Stimulated activated CD8-positive, alpha-beta memory T cell treated with anti-CD3 and anti-CD28 coated beads, Interleukin-12 subunit alpha, Interleukin-12 subunit beta, amount 100 ng/mL, for 1 hour (primary cell): ENCODE measurements around the gene KCNC3.
A peak's percentile ranks its signal among the peaks of the same experiment; 100 is the strongest.

ENCODE experiments used
- DNase-seq: peaks from one replicate; pipeline ENCODE4 v3.0.0-alpha.2; 2020; ENCODE audit warnings: low read depth

The KCNC3 gene

DNA sequence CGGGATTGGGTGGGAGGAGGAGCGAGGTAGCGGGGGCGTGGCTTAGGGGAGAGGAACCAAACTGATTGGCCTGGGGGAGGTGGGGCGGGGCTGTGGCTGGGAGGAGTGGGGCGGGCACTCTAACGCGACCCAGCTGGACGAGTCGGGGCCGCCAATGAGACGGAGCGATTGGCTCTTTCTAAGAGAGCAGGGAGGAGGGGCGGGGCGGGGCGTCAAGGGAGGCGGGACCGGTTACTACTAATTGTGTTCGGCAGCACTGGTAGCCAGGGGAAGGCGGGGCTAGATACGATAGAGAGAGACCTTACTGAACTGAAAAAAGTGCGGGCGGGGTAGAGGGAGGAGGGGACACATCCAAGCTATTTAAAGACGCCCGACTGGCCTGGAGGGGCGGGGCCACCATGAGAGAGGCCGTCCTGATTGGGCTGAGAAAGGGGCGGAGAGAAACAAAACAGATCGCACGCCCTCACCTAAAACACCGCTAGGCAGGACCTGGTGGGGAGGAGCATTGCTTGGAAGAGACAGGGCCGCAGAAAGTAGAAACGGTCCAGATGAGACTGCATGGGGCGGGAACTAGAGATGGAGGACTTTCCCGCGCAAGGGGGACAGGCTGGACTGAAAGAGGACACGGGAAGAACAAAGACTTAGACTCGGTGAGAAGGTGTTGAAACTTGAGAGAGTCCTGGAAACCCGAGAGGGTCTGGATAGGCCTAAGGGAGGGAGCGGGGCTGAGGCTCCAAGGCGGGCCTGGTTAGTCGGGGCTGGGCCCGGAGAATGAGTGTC, at the start of gene KCNC3:
KCNC3 (minus strand) TSS at position 232 of the 780 bp plus-strand sequence. CDS start 295 bp downstream, outside the sequence.
- DNase-seq = peak; percentile 83

DNA sequence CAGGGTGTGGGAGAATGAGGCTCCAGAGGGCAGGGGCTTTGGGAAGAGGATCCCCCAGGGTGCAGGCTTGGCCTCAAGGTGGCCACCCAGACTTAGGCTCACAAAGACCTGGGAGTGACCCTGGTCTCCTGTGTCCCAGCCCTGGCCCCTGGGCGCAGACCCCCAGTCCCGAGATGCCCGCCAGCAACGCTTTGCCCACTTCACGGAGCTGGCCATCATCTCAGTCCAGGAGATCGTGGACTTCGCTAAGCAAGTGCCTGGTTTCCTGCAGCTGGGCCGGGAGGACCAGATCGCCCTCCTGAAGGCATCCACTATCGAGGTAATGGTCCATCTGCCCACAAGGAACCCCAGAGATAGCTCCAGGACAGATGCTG, 49.7 kb upstream of the KCNC3 start:
- no peak for DNase-seq

DNA sequence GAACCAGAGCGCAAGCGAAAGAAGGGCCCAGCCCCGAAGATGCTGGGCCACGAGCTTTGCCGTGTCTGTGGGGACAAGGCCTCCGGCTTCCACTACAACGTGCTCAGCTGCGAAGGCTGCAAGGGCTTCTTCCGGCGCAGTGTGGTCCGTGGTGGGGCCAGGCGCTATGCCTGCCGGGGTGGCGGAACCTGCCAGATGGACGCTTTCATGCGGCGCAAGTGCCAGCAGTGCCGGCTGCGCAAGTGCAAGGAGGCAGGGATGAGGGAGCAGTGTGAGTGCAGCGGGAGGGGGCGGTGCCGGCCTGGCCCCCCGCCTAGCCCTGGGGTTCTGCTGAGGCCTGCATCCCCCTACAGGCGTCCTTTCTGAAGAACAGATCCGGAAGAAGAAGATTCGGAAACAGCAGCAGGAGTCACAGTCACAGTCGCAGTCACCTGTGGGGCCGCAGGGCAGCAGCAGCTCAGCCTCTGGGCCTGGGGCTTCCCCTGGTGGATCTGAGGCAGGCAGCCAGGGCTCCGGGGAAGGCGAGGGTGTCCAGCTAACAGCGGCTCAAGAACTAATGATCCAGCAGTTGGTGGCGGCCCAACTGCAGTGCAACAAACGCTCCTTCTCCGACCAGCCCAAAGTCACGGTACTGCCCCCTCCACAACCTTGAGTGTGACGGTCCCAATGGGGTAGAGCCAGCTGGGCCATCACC, 49.1 kb upstream of the KCNC3 start:
- no peak for DNase-seq

DNA sequence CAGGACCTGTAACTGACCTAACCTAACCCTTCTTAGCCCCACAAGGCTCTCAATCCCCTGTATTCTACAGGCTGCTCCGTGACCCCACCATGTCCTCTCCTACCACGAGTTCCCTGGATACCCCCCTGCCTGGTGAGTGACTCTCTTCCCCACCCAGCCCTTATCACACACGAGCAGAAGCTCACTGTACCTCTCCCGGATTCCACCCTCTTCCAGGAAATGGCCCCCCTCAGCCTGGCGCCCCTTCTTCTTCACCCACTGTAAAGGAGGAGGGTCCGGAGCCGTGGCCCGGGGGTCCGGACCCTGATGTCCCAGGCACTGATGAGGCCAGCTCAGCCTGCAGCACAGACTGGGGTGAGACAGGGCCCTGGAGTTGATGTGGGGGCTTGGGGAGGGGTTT, 48.3 kb upstream of the KCNC3 start:
- DNase-seq = no peak

GRCh38 chr19:50377051-50377461, 47.9 kb upstream of the KCNC3 start:
- DNase-seq = no peak

- peak; percentile 93 for DNase-seq
Observed at GRCh38 chr19:50376166-50377050, 47.2 kb upstream of the KCNC3 start, which contains the start of gene NR1H2. Gene NR1H2 (plus strand): TSS chr19:50376457. CDS start chr19:50377606, 1,149 bp downstream.

DNA sequence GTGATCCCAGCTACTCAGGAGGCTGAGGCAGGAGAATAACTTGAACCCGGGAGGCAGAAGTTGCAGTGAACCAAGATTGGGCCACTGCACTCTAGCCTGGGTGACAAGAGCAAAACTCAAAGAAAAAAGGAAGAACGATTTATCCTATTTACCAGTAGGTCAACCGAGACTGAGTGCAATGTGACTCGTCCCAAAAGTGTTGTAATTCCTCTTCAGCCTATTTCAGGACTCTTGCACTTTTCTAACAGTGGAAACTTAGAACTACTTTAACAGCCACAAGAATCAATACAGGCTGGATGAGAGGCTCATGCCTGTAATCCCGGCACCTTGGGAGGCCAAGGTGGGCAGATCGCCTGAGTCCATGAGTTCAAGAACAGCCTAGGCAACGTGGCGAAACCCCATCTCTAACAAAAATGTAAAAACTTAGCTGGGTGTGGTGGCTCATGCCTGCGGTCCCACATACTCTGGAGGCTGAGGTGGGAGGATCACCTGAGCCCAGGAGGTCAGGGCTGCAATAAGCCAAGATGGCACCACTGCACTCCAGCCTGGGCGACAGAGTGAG, 42.8 kb upstream of the KCNC3 start:
- DNase-seq = no peak

GRCh38 chr19:50368649-50369570, 39.7 kb upstream of the KCNC3 start:
- DNase-seq = peak; percentile 58

DNA sequence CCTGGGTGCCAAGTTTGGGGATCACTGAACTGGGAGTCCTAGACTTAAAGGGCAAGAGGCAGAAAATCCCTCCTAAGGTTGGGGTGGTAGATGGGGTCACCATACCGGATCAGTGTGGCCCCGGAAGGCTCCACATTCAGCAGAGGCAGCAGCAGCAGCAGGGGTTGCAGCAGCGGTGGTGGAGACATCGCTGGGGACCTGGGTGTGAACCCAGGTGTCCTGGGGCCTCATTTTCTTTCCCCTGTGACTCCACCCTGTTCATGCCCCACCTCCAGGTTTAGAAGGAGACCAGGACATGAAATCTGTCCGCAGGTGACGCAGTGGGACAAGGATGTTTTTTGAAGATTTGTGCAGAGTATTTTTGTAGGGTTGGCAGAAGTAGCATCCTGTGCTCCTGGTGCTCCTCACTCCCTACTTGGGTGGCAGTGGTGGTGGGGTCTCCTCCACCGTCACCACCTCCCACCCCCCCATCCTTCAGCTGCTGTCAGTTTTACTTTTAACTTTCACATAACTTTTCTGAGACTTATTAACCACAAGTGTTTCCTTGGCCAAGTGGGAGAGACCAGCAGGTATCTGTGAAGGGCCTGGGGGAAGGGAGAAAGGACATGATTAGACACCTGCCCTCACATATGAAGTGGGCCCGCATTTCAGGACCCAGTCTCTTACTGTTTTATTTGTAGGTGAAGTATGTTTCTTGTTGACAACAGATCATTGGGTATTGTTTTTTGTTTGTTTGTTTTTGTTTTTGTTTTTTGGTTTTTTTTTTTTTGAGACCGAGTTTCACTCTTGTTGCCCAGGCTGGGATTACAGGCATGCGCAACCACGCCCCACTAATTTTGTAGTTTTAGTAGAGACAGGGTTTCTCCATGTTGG, 36.5 kb upstream of the KCNC3 start, which contains the start of gene NAPSA:
NAPSA (minus strand) TSS at position 206 of the 873 bp plus-strand sequence; CDS start at position 188, 18 bp downstream.
- DNase-seq = no peak

DNA sequence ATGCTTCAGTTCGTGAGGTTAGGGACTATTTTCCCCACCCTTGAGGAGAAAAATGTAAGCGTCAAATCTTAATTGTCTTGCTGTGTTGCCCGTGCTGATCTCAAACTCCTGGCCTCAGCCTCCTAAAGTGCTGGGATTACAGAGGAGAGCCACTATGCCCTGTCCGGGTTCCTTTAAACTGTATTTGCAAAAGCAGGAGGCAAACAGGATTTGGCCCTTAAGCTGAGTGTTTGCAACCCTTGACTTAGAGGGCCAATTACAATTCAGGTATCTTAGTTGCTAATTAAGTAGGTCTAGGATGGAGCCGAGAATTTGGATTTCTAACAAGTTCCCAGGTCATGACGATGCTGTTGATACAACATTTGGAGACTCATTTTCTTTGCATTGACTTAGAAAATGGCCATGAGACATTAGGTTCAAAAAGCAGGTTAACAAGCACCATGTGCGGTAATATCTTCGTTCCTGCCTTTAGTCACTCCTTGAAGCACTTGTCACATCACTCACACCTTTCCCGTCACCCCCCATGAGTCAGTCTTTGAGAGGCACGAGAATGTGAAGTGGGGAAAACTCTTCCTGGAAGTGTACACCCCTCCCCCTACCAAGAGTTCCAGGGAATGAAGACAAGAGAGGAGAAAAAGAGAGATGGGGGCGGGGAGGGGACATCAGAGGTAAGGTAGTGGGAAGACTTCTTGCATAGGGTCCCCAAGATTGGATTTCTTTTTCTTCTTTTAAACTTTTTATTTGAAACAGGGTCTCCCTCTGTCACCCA, 33.7 kb upstream of the KCNC3 start:
- DNase-seq = no peak

GRCh38 chr19:50362030-50362412, 32.8 kb upstream of the KCNC3 start:
- DNase-seq = no peak

GRCh38 chr19:50361290-50362029, 32.3 kb upstream of the KCNC3 start:
- no peak for DNase-seq

DNA sequence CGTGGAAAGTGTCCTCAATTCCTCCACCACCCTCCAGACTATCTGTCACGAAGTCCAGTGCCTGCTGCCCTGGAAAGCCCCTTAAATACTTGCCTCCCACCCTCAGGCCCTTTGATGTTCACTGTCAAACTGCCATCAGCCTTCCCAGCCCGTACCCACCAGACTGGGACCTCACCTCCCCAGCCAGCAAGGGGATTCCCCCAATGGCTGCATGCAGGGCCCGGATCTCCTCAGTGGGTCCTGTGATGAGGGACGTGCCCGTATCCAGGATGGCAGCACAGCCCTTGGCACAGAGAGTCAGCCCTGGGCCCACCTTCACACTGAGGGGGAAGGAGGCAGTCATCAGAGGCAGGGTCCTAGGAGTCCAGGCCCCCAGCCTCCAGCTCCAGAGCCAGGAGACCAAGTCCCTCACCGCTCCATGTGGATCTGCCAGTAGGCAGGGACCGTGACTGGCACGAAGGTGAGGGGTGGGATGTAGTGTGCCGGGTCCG, 30.2 kb upstream of the KCNC3 start:
- no peak for DNase-seq

DNA sequence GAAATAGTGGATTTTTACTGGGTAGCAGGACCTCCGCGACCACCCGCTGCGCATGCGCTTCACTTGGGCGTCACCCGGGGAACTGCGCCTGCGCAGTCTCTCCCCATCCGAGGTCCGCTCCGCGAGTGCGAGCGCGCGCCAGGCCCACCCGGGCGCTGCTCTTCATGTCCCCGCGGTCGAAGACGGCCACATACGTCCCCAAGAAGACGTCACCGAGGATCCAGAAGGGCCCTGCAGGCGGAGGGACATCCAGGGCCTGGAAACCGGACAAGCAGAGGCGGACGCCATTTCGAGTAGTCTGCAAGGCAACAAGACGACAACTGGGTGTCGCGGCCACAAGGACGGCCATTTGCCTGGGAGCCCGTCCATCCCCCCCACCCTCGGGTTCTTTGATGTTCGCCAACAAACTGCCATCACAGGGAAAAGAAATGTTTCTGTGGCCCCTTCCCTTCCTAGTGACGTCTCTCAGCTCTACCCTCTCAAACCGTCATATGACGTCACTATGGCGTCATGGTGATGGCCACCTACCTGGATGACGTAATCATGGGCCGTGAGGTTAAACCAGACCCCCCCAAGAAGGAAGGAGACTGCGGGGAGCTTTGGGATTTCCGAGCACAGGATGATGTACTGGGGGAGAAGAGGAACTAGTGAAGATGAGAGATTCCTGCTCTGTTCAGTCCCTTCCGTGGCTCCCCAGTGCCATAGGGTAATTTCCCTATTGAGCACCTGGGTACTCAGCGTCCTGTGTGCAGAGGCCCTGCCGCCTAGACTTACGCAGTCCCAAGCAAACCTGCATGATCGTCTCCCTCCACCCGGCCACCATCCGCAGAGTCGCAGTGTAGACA, 29.5 kb upstream of the KCNC3 start:
- DNase-seq = peak; percentile 59

DNA sequence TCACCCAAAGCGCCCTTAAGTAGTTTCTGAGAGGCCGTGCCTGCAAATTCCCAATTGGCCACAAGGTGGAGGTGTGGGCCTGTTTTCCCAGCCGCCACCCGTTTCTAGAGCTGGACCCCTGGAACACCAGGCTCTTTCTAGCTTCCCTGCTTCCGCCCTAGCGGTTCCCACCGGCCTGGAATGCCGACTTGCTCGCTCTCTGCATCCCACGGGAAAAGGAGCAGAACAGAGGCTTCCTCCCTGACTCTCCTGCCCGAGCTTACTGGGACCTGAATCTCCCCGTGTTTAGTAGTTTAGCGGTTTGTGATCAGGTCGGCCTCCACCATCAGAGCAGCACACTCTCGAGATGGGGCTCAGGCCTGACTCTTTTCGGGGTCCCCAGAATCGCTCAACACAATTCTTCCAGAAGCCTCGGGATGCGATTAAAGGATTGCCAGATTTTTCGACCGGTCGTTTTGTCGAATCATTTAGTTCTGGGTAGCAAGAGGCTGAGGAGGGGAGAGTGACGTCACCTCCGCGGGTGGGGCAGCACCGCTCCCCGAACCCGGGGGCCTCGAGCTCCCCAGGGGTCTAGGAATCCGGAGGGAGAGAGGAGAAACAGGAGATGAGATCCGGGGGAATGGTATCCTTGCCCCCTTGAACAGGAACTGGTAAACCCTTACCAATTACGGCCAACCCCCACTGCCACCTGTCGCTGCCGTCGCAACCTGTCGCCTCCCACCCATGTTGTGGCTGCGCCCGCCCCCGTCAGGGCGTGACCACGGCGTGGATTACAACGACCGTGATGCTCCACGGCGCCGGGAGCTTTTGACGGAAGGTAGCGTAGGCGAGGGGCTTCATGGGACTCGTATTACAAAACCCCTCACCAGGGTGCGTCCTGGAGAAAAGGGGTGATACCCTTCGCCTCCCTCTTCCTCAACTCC, 28.3 kb upstream of the KCNC3 start:
- DNase-seq = peak; percentile 82

DNA sequence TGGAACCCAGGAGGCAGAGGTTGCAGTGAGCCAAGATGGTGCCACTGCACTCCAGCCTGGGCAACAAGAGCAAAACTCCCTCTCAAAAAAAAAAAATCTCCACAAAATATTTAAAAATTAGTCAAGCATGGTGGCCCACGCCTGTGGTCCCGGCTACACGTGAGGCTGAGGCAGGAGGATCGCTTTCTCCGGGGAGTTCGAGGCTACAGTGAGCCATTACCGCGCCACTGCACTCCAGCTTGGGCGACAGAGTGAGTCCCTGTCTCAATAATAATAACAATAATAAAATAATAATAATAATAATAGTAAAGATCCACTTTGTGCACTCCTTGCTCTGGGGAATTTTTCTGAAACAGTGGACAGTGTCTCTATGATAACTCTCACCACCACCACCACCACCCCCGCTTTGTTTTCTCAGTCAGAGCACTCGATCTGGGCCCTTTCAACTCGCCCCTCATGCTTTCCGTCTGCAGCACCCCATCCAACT, 27.6 kb upstream of the KCNC3 start:
- no peak for DNase-seq
